HFF-Myc (cell line): ENCODE results near the gene ZBTB45.
A peak's percentile ranks its signal among the peaks of the same experiment; 100 is the strongest.

Experiments used
- DNase-seq: peaks from one replicate; pipeline ENCODE4 v3.0.0-alpha.2; 2011; ENCODE audit warnings: low read depth; ENCODE audit errors: extremely low read depth
- H3K4me3 ChIP-seq: replicated peaks from 2 replicates; pipeline ENCODE4 v1.5.1; 2011; ENCODE audit warnings: low read depth, mild to moderate bottlenecking, control low read depth, low read length
- TF ChIP-seq, protein P1 (sequence below): IDR thresholded peaks from 2 replicates; pipeline ENCODE4 v1.5.1; 2012; ENCODE audit warnings: mild to moderate bottlenecking, low read depth, low read length, control low read depth; ENCODE audit errors: missing control alignments

The ZBTB45 gene

DNA sequence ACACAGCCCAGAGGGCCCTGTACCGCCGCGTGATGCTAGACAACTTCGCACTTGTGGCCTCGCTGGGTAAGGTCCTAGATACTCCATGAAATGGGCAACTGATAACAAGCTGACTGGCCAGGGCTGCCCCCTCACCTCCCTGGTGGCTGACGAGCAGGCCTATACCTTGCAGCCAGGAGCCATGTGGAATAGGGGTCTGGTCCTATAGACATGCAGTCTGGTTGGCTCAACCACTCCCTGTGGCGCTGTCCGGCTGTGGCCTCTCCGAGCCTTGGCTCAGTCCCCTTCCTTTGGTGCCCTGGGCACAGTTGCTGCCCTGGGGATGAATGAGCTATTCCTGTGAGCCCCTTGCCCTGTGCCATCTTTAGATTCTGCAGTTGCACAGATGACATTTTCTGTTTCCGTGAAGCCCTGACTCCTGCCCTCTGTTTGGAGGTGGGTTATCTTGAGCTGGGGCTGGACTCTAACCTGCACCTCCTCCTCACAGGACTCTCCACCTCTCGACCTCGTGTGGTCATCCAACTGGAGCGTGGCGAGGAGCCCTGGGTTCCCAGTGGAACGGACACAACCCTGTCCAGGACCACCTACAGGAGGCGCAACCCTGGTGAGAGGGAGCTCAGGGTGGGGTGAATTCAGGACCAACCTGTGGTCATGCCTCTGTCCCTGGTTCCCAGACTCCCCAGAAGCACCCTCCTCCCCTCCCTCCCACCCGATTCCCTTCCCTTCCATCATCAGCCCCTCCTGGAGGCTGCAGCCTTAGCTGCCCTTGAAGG is 50.2 kb downstream of the ZBTB45 start:
- TF ChIP-seq, protein P1, sequence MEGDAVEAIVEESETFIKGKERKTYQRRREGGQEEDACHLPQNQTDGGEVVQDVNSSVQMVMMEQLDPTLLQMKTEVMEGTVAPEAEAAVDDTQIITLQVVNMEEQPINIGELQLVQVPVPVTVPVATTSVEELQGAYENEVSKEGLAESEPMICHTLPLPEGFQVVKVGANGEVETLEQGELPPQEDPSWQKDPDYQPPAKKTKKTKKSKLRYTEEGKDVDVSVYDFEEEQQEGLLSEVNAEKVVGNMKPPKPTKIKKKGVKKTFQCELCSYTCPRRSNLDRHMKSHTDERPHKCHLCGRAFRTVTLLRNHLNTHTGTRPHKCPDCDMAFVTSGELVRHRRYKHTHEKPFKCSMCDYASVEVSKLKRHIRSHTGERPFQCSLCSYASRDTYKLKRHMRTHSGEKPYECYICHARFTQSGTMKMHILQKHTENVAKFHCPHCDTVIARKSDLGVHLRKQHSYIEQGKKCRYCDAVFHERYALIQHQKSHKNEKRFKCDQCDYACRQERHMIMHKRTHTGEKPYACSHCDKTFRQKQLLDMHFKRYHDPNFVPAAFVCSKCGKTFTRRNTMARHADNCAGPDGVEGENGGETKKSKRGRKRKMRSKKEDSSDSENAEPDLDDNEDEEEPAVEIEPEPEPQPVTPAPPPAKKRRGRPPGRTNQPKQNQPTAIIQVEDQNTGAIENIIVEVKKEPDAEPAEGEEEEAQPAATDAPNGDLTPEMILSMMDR = no peak
- H3K4me3 ChIP-seq = no peak overlapping the region
- DNase-seq = no peak

- TF ChIP-seq, protein P1 = no peak
- peak overlapping the region; percentile 89 for H3K4me3 ChIP-seq
- DNase-seq = no peak
These were observed 51.3 kb downstream of the ZBTB45 start for GRCh38 chr19:58468216-58468839.

DNA sequence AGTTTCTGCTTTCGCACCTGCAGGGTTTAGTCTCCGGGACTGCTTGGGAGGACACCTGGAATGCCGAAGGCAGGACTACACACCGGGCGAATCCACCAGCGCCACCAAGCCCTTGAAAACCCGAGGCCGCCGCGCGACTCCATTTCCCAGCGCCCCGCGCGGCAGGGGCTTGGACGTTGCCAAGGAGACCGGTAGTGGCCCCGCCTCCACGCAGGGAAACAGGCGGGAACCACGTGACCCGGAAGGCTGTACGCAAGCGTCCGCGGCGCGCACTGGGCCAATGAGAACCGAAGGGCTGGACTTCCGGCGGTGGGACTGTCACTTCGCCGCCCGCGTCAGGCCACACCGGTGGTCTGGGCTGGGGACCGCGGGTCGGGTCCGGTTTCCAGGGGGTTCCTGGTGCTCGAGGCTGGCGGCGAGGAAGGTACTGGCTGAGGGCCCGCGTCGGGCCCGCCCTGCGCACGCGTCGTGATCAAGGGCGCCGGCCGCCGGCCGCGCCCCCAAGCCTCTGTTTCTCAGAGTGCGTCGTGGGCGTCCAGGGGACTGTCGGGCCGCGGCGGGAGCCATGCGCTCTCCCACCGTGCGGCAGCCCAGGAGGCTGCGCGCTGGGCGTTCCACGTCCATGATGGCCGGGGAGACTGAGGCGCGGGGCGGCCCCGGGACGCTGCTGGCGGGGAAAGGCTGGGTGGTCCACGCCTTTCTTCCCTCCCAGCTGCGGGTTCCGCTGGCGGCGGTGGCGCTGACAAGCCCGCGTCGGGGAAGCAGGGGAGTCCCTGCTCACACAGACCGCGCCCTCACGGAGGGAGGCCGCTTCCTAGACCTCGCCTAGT is 52.6 kb downstream of the ZBTB45 start, which contains the start of gene ZNF324:
TSS of gene ZNF324 (plus strand) at position 321 of the 830 bp plus-strand sequence. CDS start 2,106 bp downstream, outside the sequence.
- TF ChIP-seq, protein P1 = no peak
- peak within 1 kb of the TSS; percentile 89 for H3K4me3 ChIP-seq
- DNase-seq = peak; percentile 84

GRCh38 chr19:58466089-58466759 is 53.4 kb downstream of the ZBTB45 start:
- no peak for DNase-seq
- TF ChIP-seq, protein P1 = no peak
- peak overlapping the region; percentile 89 for H3K4me3 ChIP-seq
